Activated T-cell treated with anti-CD3 and anti-CD28 coated beads for 24 hours (primary cell): ENCODE measurements around the gene MEFV.
"Not testable (repeated sequence)": the region's sequence is repeated elsewhere in the genome, so short reads cannot be mapped to it uniquely, and the experiment has no call there.

Experiments
- DNase-seq: peaks from one replicate; pipeline ENCODE4 v3.0.0-alpha.2; 2020; ENCODE audit warnings: low read depth

The MEFV gene

GRCh38 chr16:3256146-3256865 lies at the start of gene MEFV:
Gene MEFV (minus strand): TSS chr16:3256633. CDS start chr16:3256587, 46 bp downstream.
- no peak for DNase-seq

GRCh38 chr16:3306078-3306477 lies 49.6 kb upstream of the MEFV start:
- no peak for DNase-seq

GRCh38 chr16:3305109-3306068 lies 49.0 kb upstream of the MEFV start, which contains the start of the genes TIGD7 and ZNF75A:
Gene TIGD7 (minus strand): TSS chr16:3305430. CDS start chr16:3300614, 4,816 bp downstream.
Gene ZNF75A (plus strand): TSS chr16:3305497. CDS start chr16:3308429, 2,932 bp downstream.
- peak; percentile 75 for DNase-seq

GRCh38 chr16:3304370-3304769 lies 47.9 kb upstream of the MEFV start:
- no peak for DNase-seq

GRCh38 chr16:3295783-3296182 lies 39.4 kb upstream of the MEFV start:
- no peak for DNase-seq

- DNase-seq, result no peak
Observed at GRCh38 chr16:3295209-3295608, 38.8 kb upstream of the MEFV start.

- DNase-seq, result no peak
Observed at GRCh38 chr16:3292604-3293003, 36.2 kb upstream of the MEFV start.

GRCh38 chr16:3289998-3290673 lies 33.7 kb upstream of the MEFV start:
- DNase-seq, result no peak

- no peak for DNase-seq
Observed at GRCh38 chr16:3285131-3285530, 28.7 kb upstream of the MEFV start.

- no peak for DNase-seq
Observed at GRCh38 chr16:3283543-3284447, 27.4 kb upstream of the MEFV start.

- peak; percentile 90 for DNase-seq
Observed at GRCh38 chr16:3282730-3283542, 26.5 kb upstream of the MEFV start, which contains the start of gene ZNF263. Gene ZNF263 (plus strand): TSS chr16:3283491. CDS start chr16:3283819, 328 bp downstream.

GRCh38 chr16:3282103-3282729 lies 25.8 kb upstream of the MEFV start:
- no peak for DNase-seq

- DNase-seq, result no peak
Observed at GRCh38 chr16:3281222-3281820, 24.9 kb upstream of the MEFV start.

- DNase-seq, result no peak
Observed at GRCh38 chr16:3276679-3277078, 20.2 kb upstream of the MEFV start.

- no peak for DNase-seq
Observed at GRCh38 chr16:3274947-3275346, 18.5 kb upstream of the MEFV start.

- DNase-seq, result no peak
Observed at GRCh38 chr16:3274490-3274889, 18.1 kb upstream of the MEFV start.

- DNase-seq, result not testable (repeated sequence)
Observed at GRCh38 chr16:3271281-3271680, 14.8 kb upstream of the MEFV start.

GRCh38 chr16:3270718-3271117 lies 14.3 kb upstream of the MEFV start:
- not testable (repeated sequence) for DNase-seq

- no peak for DNase-seq
Observed at GRCh38 chr16:3268294-3268693, 11.9 kb upstream of the MEFV start.
